ENCODE data around the gene BSN.

The BSN gene

DNA sequence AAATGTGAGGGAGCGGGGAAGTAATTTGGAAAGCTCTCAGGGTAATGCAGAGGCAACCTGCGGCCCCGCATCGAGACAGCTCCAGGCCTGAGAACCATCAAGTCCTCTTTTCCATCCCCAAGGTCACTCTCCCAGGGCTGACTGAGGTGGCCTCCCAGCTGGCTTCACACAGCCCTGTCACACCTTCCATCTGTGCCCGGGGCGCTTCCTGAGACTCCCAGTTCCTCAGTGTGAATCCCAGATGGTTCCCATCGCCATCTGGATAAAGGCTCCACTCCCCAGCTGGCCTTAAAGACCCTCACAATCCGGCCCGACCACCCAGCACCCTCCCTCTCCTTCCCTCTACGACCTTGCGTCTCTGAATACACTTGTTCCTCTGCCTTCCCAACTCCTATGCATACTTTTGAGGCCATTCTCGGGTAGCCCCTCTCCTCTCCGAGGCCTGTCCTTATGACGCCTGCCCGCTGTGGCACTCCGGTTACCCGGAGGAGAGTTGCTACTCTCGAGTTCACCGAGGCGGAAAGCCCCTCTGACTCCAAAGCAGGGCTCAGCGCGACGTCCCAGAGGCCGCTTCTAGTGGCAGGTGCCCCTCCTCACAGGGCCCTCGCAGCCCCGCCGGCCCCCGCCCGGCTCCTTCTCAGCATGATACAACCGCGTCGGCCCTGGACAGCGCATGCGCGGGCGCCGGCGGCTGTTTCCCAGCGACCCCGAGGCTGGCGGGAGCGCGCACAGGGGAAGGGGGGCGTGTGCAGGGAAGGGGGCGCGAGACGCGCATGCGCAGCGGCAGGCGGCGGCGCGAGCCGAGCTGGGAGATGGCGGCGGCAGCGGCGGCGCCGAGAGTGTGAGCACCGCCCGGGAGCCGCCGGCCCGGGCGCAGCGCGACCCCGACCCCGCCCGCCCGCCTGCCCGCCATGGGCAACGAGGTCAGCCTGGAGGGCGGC, at the start of gene BSN:
Gene BSN (plus strand): TSS at position 786 of the 941 bp plus-strand sequence. CDS start 126 bp downstream, at position 912.
- peak; percentile 82 to 88 for DNase-seq (ENCODE audit: low read depth in 2 of 2)

DNA sequence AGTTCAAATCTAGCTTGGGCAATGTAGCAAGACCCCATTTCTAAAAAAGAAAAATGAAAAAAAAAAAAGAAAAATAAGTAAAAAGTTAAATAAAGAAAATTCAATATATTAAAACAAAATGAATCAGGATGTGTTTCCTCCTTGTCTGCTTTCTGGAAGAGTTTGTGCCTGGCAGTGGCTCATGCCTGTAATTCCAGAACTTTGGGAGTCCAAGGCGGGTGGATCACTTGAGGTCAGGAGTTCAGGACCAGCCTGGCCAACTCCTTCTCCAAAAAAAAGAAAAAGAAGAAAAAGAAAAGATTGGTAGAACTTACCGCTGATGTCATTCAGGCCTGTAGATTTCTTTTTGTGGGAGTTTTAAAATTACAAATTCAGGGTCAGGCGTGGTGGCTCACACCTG, 47.4 kb upstream of the BSN start:
- no peak for DNase-seq (ENCODE audit: low read depth in 2 of 2)

DNA sequence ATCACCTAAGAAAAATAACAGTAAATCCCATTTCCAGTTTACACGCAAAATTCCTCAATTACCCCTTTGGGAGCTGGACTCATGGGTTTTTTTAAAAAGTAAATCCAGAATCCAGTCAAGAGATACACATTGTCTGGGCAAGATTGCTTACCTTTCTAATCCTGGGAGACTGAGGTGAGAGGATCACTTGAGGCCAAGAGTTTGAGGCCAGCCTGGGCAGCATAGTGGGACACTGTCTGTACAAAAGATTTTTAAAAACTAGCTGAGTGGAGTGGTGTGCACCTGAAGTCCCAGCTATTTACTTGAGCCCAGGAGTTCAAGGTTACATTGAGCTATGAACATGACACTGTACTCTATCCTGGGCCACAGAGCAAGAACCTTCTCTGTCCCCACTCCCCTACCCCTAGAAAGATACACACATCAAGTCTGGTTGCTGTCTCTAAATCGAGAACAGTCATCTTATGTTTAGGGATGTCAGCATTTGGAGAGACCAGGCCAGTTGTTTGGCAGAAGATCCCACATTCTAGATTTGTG, 45.2 kb upstream of the BSN start:
- no peak for DNase-seq (ENCODE audit: low read depth in 2 of 2)

GRCh38 chr3:49511639-49512038, 42.6 kb upstream of the BSN start:
- no peak for DNase-seq (ENCODE audit: low read depth in 2 of 2)

GRCh38 chr3:49512781-49513355, 41.4 kb upstream of the BSN start:
- no peak for DNase-seq (ENCODE audit: low read depth in 2 of 2)

DNA sequence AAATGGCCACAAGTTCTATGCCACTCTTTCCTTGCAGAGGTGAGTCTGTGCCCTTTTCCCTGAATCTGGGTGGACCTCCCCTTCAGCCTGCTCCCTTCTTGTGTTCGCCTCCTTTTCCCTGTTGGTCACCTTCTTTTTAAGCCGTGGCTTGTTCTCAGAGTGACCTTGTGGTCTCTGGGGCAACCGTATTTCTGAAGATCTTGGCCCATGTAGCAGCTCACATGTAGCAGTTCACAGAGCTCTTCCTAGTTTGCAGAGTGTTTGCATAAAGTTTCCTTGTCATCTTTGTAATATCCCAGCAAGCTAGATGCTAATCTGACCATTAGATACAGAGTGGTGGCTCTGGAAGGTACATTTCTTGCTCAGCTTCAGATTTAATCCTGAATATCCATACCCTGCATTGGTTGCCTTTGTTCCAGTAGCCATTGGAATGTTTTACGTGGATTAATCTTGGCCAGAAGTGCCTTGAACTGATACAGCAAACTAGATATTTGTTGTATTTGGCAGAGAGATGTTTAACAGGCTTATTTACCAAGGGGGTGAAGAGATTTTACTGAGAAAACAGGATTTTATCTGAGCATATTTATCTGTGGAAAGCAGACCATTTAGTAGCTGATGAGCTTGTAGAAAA, 40.7 kb upstream of the BSN start:
- DNase-seq (ENCODE audit: low read depth in 2 of 2) = no peak

- no peak for DNase-seq (ENCODE audit: low read depth in 2 of 2)
These were observed 36.3 kb upstream of the BSN start for GRCh38 chr3:49518016-49518415.

DNA sequence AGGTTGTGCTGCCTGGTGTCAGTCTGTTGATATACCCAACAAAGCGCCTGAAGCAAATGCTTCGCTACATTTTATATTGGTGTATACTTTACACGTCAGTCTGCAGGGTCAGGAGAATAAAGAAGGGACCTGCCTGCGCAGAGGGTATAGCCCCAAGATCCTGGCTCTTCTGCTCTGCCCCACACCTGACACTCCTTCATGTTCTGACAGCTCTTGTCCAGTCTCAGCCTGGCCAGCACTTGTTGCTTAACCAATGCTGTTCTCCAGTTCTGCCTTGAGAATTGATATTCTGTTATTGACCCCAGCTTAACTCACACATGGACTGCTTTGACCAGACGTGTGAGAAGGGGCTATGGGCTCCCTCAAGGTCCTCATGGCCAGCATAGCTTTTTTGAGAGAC, 35.8 kb upstream of the BSN start:
- no peak for DNase-seq (ENCODE audit: low read depth in 2 of 2)

DNA sequence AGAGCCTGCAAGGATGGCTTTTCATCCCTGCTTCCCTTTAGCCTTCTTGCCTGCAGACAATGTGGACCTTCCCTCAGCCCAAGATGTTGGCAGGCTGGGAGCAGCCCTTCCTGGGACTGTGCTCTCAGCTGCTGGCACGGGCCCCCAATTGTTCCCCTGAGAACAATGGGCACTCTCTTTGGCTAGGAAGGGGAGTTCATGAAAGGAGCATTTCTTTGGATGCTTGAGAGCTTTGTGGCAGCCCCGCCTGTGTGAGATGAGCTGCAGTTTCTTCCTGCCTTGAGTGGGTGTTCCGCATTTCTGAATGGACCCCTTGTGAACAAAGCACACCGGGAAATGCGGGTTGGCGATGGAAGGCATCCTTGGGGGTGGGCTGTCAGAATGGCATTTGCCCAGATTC, 35.0 kb upstream of the BSN start:
- DNase-seq (ENCODE audit: low read depth in 2 of 2) = no peak

GRCh38 chr3:49519916-49520385, 34.3 kb upstream of the BSN start:
- no peak for DNase-seq (ENCODE audit: low read depth in 2 of 2)

DNA sequence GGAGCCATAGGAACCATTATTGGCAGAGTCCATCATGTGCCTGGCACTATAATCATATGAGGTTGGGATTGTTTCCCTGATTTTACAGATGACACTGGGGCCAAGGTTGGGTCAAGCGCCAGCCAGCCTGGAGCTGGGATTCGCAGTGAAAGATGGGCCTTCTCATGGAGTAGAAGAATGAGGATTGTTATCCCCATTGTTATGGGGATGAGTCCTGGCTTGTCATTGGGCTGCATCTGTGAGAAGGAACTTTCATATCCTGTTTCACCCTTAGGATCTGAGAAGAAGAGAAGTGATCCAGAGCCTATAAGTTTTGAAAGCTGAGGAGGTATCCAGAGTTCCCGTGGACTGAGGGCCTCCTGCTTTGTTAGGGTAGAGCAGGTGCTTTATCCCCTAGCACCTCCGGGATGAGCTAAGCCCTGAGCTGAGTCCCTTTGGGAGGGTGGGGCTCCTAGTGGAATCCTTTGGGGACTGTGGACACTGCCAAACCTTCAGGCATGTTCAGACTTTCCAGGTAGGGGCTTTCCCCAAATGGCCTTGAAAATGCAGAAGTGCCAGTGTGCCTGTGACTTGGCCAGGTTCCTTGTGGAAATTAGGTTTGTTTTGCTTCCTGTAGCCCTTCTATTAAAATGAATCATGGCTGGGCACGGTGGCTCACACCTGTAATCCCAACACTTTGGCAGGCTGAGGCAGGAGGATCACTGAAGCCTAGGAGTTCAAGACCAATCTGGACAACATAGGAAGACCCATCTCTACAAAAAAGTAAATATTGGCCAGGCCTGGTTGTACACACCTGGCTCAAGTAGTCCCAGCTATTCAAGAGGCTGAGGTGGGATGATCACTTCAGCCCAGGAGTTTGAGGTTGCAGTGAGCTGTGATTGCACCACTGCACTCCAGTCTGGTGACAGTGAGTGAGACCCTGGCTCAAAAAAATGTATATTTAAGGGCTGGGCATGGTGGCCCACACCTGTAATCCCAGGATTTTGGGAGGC, 30.2 kb upstream of the BSN start:
- no peak for DNase-seq (ENCODE audit: low read depth in 2 of 2)

DNA sequence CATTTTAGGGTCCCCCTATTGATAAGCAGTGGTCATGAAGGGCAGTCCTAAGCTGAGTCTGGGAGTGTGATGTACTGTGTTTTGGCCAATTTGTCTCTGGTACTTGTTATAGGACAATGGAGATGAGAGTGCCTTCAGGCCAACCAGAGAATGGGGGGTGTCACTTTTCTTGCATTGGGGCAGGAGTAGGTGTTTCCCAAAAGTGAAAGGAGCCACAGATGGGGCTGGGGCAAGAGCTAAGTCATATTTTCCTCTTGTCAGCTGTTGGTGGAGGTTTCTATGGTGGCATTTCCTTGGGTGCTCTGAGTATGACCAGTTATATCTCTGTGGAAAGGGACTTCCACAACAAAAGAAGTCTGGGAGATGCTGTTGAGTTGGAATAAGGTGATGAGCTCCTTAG, 24.7 kb upstream of the BSN start:
- no peak for DNase-seq (ENCODE audit: low read depth in 2 of 2)

GRCh38 chr3:49530231-49530630, 24.0 kb upstream of the BSN start:
- no peak for DNase-seq (ENCODE audit: low read depth in 2 of 2)

DNA sequence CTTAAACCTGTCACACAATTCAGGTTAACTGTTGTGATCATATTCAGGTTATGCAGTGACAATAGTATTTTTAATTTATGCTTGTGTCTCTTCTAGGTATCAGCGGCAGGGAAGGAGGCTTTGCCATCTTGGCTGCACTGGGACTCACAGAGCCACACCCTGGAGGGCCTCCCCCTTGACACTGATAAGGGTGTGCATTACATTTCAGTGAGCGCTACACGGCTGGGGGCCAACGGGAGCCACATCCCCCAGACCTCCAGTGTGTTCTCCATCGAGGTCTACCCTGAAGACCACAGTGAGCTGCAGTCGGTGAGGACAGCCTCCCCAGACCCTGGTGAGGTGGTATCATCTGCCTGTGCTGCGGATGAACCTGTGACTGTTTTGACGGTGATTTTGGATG, 23.6 kb upstream of the BSN start:
- no peak for DNase-seq (ENCODE audit: low read depth in 2 of 2)

- DNase-seq (ENCODE audit: low read depth in 2 of 2) = no peak
These were observed 23.1 kb upstream of the BSN start for GRCh38 chr3:49531218-49531617.

GRCh38 chr3:49531715-49532114, 22.6 kb upstream of the BSN start:
- no peak for DNase-seq (ENCODE audit: low read depth in 2 of 2)

DNA sequence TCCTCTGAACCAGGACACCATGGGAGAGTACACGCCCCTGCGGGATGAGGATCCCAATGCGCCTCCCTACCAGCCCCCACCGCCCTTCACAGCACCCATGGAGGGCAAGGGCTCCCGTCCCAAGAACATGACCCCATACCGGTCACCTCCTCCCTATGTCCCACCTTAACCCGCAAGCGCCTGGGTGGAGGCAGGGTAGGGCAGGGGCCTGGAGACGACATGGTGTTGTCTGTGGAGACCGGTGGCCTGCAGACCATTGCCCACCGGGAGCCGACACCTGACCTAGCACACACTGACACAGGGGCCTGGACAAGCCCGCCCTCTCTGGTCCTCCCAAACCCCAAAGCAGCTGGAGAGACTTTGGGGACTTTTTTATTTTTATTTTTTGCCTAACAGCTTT, 21.2 kb upstream of the BSN start:
- DNase-seq (ENCODE audit: low read depth in 2 of 2) = no peak

- DNase-seq (ENCODE audit: low read depth in 2 of 2) = no peak
These were observed 20.3 kb upstream of the BSN start for GRCh38 chr3:49533786-49534519.

DNA sequence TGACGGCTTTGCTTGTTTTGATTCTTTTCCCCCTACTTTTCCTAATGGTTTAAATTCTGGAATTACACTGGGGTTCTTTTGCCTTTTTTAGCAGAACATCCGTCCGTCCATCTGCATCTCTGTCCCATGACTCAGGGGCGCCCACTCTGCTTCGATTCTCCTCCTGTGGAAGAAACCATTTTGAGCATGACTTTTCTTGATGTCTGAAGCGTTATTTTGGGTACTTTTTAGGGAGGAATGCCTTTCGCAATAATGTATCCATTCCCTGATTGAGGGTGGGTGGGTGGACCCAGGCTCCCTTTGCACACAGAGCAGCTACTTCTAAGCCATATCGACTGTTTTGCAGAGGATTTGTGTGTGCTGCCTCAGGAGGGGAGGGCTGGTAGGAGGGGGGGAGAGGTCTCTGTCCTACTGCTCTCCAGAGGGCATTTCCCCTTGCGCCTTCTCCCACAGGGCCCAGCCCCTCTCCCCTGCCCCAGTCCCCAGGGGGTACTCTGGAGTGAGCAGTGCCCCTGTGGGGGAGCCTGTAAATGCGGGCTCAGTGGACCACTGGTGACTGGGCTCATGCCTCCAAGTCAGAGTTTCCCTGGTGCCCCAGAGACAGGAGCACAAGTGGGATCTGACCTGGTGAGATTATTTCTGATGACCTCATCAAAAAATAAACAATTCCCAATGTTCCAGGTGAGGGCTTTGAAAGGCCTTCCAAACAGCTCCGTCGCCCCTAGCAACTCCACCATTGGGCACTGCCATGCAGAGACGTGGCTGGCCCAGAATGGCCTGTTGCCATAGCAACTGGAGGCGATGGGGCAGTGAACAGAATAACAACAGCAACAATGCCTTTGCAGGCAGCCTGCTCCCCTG, 19.5 kb upstream of the BSN start:
- DNase-seq (ENCODE audit: low read depth in 2 of 2) = no peak
